Activated naive CD8-positive, alpha-beta T cell treated with anti-CD3 and anti-CD28 coated beads, Interleukin-2, amount 10 ng/mL, durations not matched to agents 7 days and 5 days (primary cell): Measurements from ENCODE around the gene PRPF6. TPM values are rescaled to one million over a fixed set of nuclear protein-coding genes. Genes with fewer than 3 reads are reported as not detected.

Experiments
- ATAC-seq: fragments of 150-1000 bp; cut with Tn5 transposase; one replicate; pipeline ENCODE4 v1.10.0; 2021; ENCODE audit warnings: low read depth, moderate library complexity
- POLR2A ChIA-PET: fragments of 350-600 bp; sonication (Branson Sonifier 250); formaldehyde crosslinking; loops from one replicate; lab custom pipeline; 2021; ENCODE audit warnings: antibody characterized with exemption; lab: Charles Lee
- DNase-seq: peaks from one replicate; pipeline ENCODE4 v3.0.0; 2021
- H3K27ac Mint-ChIP-seq: one replicate; pipeline ENCODE4 v1.8.0; 2022; ENCODE audit warnings: mild to moderate bottlenecking, mixed read lengths
- H3K27me3 Mint-ChIP-seq: one replicate; pipeline ENCODE4 v1.8.0; 2022; ENCODE audit warnings: mild to moderate bottlenecking, moderate library complexity, mixed read lengths
- H3K36me3 Mint-ChIP-seq: one replicate; pipeline ENCODE4 v1.8.0; 2021; ENCODE audit warnings: mild to moderate bottlenecking, mixed read lengths
- H3K4me1 Mint-ChIP-seq: one replicate; pipeline ENCODE4 v1.8.0; 2021; ENCODE audit warnings: mixed read lengths
- H3K4me3 Mint-ChIP-seq: one replicate; pipeline ENCODE4 v1.8.0; 2022; ENCODE audit warnings: mild to moderate bottlenecking, moderate library complexity, mixed read lengths
- H3K9me3 Mint-ChIP-seq: one replicate; pipeline ENCODE4 v1.8.0; 2021; ENCODE audit warnings: mixed read lengths
- total RNA-seq, 2 experiments: library from RNA; stranded (reverse); gene quantifications; one replicate each; pipeline ENCODE4 v1.2.3, GENCODE V29; 2021

Gene PRPF6
- total RNA-seq, 2 experiments from 2014 or later = 76.7 to 78.4 TPM

DNA sequence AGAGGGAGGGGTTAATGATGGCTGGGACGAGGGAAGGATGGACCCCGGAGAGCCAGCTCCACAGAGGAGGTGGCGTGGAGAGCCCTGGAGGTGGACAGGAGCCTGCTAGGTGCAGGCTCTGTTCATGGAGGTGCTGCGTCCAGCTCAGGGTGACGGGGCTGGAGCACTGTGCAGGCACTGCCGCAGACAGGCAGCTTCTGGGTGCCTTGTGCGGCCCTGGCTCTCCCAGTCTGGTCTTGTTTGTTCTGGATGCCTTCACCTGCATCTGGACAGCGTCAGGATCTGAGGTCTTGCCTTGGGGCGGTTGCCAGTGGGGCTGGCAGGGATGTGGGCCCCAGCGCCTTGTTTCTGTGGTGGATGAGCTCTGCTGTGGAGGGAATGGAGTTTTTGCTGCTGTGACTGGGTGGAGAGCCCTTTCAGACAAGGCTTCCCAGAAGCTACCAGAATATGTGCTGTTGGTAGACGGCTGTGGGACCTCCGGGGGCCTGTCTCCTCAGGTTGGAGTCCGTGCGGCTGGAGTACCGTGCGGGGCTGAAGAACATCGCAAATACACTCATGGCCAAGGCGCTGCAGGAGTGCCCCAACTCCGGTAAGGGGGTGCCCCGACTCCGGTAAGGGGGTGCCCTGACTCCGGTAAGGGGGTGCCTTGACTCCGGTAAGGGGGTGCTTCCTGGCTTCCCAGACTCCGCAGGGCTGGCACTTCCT is 47.2 kb downstream of the PRPF6 start:
- Mint-ChIP-seq H3K4me1 (peaks cover 4% of the 10 kb centered on the region), H3K36me3 (peaks cover 14% of the 10 kb centered on the region), H3K27ac (peak overlapping the region; percentile 43), H3K27me3 (no peaks in the 10 kb centered on the region), H3K4me3 (no peak overlapping the region), H3K9me3 (no peaks in the 10 kb centered on the region)
- POLR2A ChIA-PET = interaction anchor here (0.8 to 1.1 kb wide), 2 partner anchors 10 to 13 kb away, joined by 3 to 4 read pairs; no protein-coding TSS in a partner anchor
- ATAC-seq = no peak
- DNase-seq = no peak

DNA sequence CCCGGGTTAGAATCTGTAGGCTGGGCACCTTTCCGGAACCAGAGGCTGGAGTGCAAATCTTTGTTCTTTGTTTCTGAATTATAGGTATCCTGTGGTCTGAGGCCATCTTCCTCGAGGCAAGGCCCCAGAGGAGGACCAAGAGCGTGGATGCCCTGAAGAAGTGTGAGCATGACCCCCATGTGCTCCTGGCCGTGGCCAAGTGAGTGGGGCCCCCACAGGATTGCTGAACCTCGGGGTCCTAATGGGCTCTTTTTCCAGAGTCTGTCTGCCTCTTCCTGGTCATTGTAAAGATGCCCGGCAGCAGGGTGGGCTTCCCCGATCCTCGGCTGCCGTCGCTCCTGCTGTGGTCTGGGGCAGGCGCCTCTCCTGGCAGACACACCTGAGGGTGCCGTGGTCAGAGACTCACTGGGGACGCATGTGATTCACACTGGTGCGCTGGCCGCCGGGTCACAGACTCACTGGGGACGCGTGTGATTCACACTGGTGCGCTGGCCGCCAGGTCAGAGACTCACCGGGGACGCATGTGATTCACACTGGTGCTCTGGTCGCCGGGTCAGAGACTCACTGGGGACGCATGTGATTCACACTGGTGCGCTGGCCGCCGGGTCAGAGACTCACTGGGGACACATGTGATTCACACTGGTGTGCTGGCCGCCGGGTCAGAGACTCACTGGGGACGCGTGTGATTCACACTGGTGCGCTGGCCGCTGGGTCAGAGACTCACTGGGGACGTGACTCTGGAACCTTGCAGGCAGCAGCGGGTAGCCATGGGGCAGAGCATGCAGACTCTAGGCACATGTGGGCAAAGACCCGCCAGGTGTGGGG is 48.6 kb downstream of the PRPF6 start:
- Mint-ChIP-seq H3K9me3 (no peaks in the 10 kb centered on the region), H3K27me3 (no peaks in the 10 kb centered on the region), H3K27ac (no peak overlapping the region), H3K36me3 (peaks cover 12% of the 10 kb centered on the region), H3K4me3 (no peak overlapping the region), H3K4me1 (peaks cover 14% of the 10 kb centered on the region)
- DNase-seq (no peak), ATAC-seq (no peak)
- POLR2A ChIA-PET = no interaction called here

DNA sequence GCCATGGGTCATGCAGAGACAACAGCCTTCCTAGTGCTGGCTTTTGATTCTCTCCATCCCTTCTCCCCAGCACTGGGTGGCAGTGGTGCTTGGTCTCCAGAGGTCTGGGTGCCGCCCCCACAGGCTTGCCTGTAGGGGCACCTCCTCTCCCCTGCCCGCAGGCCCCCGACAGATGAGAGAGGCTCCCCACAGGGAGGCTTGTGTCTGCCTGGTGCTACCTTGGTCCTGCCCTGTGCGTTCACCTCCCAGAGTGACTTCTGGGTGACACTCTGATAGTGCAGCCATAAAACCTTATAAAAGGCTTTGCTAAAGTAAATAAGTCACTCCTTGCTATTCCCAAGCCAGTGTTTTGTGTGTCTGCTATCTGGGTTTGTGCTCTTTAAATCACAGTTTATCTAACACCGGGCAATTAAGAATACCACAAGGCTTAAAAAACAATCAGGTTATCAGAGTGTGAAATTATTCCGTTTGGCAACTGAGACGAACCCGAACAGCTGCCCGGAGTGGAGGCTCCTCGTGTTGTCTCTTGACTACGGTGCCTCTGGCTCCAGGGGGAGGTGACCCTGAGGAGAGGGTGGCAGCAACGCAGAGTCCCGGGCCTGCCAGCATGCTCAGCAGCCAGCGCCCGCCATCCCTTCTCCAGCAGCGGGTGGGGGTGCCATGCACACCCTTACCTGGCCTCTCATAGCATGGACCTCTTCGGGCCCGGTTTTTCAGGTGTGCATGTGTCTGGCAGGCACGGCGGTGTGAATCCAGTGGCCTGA is 49.6 kb downstream of the PRPF6 start:
- DNase-seq = no peak
- H3K4me1 Mint-ChIP-seq = peaks cover 23% of the 10 kb centered on the region
- no peaks in the 10 kb centered on the region for H3K9me3 Mint-ChIP-seq
- POLR2A ChIA-PET = no interaction called here
- H3K27ac Mint-ChIP-seq = no peak overlapping the region
- peaks cover 10% of the 10 kb centered on the region for H3K36me3 Mint-ChIP-seq
- no peaks in the 10 kb centered on the region for H3K27me3 Mint-ChIP-seq
- H3K4me3 Mint-ChIP-seq = no peak overlapping the region
- ATAC-seq = no peak

DNA sequence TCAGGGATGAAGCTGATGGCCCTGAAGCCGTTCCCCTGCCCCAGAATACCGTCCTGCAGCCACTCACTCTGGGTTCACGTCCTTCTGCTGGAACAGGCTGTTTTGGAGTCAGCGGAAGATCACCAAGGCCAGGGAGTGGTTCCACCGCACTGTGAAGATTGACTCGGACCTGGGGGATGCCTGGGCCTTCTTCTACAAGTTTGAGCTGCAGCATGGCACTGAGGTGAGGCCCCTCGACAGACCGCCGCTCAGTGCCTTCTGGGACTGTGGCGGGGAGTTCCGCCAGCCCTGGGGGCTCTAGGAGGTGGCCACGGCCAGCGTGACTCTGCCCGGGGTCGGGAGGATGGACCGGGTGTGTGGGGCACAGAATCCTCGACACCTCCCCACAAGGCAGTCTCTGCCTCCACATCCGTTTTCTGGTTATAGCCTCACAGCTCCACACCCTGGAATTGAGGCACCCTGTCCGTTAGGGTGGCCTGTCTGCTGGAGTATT is 50.9 kb downstream of the PRPF6 start:
- Mint-ChIP-seq H3K4me1 (peaks cover 33% of the 10 kb centered on the region), H3K27me3 (no peaks in the 10 kb centered on the region), H3K36me3 (peaks cover 10% of the 10 kb centered on the region), H3K27ac (no peak overlapping the region), H3K9me3 (no peaks in the 10 kb centered on the region), H3K4me3 (no peak overlapping the region)
- DNase-seq (no peak), ATAC-seq (no peak)
- POLR2A ChIA-PET = interaction anchor here (0.5 to 0.6 kb wide), 2 partner anchors 10 to 13 kb away, joined by 3 read pairs; no protein-coding TSS in a partner anchor

DNA sequence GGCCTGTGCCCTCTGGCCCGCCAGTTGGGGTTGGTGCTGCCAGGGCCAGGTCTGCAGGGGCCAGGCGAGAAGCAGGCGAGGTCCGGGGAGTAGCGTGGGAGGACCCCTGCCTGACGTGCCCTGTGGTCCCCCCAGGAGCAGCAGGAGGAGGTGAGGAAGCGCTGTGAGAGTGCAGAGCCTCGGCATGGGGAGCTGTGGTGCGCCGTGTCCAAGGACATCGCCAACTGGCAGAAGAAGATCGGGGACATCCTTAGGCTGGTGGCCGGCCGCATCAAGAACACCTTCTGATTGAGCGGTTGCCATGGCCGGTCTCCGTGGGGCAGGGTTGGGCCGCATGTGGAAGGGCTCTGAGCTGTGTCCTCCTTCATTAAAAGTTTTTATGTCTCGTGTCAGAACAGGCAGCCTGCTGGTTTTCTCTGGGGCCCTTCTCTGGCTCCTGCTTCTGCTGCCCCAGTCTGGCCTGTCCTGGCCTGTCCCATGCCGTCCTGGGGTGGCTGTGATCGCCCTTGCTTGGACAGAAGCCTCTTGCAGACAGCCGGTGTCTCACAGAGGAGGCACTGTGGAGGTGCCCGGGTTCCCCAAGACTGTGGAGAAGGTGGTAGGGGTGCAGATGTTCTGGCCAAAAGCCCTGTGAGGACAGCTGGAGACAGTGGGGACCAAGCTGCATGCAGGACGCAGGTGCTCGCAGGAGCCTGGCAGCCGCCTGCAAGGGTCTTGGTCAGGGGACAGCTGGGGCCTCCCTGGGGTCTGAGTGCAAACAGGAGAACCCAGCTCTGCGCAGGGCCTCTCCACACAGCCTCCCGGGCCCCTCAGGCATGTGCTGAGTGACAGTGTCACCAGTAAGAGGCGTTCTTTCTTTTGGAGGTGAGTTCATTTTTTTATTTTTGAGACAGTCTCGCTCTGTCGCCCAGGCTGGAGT is 52.0 kb downstream of the PRPF6 start:
- peak overlapping the region; percentile 98 for H3K27ac Mint-ChIP-seq
- no peak for ATAC-seq
- no peak for DNase-seq
- peaks cover 40% of the 10 kb centered on the region for H3K4me1 Mint-ChIP-seq
- H3K27me3 Mint-ChIP-seq = no peaks in the 10 kb centered on the region
- H3K36me3 Mint-ChIP-seq = peaks cover 8% of the 10 kb centered on the region
- POLR2A ChIA-PET = interaction anchor here (1.7 kb wide), 1 partner anchor 53 kb away, joined by 8 read pairs; the partner anchor contains the start of gene SAMD10
- H3K4me3 Mint-ChIP-seq = no peak overlapping the region
- no peaks in the 10 kb centered on the region for H3K9me3 Mint-ChIP-seq

DNA sequence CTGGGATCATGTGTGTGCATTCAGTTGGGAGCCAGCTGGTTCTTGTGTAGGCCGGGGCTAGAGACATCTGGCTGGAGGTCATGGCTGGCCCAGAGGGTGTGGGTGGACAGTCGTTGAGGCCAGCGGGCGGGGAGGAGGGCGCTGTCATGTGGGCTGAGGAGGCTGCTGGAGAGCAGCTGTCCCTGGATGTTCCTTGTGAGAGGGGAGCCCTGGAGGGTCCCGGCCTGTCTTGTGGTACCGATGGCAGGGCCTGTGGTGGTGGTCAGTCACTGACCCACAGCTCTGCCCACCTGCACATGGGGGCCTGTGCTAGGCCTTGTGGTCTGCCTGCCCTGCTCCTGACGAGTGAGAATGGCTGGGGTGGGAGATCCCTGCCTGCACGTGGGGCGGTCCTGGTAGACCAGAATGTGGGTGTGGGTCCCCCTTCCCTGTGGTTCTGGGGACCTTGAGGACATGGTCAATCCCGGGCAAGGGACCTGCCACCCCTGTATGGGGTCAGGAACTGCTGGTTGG is 53.1 kb downstream of the PRPF6 start:
- H3K27me3 Mint-ChIP-seq = no peaks in the 10 kb centered on the region
- H3K4me3 Mint-ChIP-seq = peak overlapping the region; percentile 81
- peaks cover 38% of the 10 kb centered on the region for H3K4me1 Mint-ChIP-seq
- no peaks in the 10 kb centered on the region for H3K9me3 Mint-ChIP-seq
- ATAC-seq (no peak), DNase-seq (no peak)
- POLR2A ChIA-PET = interaction anchor here (1.0 to 1.7 kb wide), 2 partner anchors 54 to 513 kb away, joined by 4 to 8 read pairs; partner anchors contain the start of genes PPDPF and SAMD10
- H3K36me3 Mint-ChIP-seq = peaks cover 8% of the 10 kb centered on the region
- H3K27ac Mint-ChIP-seq = peak overlapping the region; percentile 98

DNA sequence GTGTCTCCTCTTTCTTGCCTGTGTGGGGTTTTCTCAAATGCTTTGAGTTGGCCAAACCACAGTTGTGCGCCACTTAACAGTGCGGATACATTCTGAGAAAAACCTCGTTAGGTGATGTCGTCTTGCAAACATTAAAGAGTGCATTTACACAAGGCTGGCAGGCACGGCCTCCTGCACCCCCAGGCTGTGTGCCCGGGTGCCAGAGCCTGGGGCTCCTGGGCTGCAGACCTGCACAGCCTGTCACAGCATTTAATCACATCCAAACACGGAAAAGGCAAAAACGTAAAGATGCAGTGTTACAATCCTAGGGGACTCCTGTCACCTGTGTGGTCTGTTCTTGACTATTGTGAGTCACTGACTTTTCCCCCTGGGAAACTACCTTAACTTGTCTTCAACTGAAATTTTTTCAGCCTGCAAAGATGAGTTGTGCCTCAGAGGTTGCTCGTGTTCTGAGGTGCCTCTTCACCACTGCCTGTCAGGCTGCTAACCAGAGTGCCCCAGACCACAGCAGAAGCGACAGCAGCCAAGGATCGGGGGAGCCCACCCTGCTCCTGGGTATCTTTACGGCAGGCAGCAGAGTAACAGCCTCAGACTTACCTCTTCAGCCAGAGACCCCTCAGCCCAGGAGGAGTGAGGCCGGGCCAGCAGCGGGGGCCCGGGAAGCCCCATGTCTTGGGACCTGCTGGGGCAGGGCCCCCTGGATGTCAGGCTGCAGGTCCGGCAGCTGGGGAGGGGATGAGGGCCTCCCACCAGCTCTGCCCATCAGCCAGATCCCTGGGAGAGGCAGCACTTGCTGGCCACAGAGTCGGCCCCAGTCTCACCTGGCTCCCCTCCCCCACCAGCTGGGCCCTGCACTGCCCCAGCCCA is 54.4 kb downstream of the PRPF6 start:
- POLR2A ChIA-PET = interaction anchor here (1.1 to 7.1 kb wide), 4 partner anchors 8 to 55 kb away, joined by 3 to 142 read pairs (median 4); partner anchors contain the start of genes OPRL1, PRPF6, RGS19 and SAMD10
- no peaks in the 10 kb centered on the region for H3K9me3 Mint-ChIP-seq
- peak; percentile 55 for ATAC-seq
- H3K27me3 Mint-ChIP-seq = no peaks in the 10 kb centered on the region
- H3K4me1 Mint-ChIP-seq = peaks cover 45% of the 10 kb centered on the region
- peak overlapping the region; percentile 98 for H3K27ac Mint-ChIP-seq
- H3K4me3 Mint-ChIP-seq = peak overlapping the region; percentile 84
- peak; percentile 73 for DNase-seq
- H3K36me3 Mint-ChIP-seq = peaks cover 9% of the 10 kb centered on the region

DNA sequence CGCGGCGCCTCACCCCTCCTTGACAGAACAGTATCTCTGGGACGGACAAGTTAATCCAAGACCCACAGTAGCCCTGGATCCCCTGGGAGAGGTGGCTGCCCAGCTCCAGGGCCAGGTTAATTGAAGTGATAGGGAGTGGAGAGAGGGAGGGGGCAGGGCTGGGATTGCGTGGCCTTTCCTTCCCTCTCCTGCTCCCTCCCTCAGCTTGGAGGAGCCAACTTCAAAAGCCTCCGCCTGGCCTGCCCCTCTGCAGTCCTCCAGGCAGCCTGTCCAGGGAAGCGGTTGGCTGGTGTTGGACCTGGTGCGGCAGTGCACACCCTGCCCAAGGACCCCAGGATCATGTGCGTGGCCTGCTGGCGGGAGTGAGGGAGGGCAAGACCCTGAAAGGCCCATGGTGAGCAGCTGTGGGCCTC is 55.0 kb downstream of the PRPF6 start, which contains the start of gene C20orf204:
Gene C20orf204 (plus strand): TSS at position 250 of the 413 bp plus-strand sequence. CDS start 142 bp downstream, at position 392.
- POLR2A ChIA-PET = interaction anchor here (1.0 to 7.1 kb wide), 6 partner anchors 9 to 401 kb away, joined by 3 to 142 read pairs (median 4); partner anchors contain the start of genes OPRL1, PRPF6, RGS19 and SAMD10
- H3K9me3 Mint-ChIP-seq = no peaks in the 10 kb centered on the region
- H3K27ac Mint-ChIP-seq = peak within 1 kb of the TSS; percentile 98
- peak within 1 kb of the TSS; percentile 84 for H3K4me3 Mint-ChIP-seq
- DNase-seq = no peak
- no peak for ATAC-seq
- peaks cover 51% of the 10 kb centered on the region for H3K4me1 Mint-ChIP-seq
- H3K36me3 Mint-ChIP-seq = peaks cover 6% of the 10 kb centered on the region
- no peaks in the 10 kb centered on the region for H3K27me3 Mint-ChIP-seq

DNA sequence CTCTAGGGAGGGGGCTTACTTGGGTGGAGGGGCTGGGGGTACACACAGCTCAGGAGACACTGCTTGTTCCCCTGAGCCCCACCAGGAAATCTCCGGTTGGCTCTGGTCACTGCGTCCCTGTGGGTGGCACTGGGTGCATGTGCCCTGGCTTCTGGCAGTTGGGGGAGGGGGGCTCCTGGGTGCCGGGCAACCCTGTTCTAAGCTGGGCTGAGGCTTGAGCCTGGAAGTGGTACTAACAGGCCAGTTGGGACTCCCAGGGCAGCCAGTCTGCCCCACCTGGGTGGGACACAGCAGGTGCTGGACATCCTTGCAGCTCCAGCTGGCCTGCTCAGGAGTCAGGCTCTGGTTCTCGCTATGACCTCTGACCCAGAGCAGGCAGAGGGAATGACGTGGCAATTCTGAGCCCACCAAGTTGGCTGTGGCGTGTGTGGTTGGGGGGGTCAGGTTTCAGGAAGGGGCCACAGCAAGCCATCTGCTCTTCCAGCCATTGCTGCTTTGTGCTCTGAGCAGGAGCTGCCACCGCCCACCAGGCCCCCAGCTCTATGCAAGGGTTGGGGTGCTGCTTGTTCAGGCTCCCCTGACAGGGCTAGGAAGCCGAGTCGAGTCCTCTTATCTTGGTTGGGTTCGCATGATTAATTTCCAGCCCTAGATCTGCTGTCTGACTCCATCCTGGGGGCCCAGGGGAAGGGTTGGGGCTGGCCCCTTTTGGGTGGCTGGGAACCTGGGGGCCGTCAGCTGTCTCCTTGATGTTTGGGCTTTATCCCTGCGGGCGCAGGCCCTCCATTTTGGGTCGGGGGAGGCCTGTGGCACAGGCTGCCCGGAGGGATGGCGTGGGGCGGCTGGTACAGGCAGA is 55.6 kb downstream of the PRPF6 start:
- POLR2A ChIA-PET = interaction anchor here (1.0 to 7.1 kb wide), 7 partner anchors 9 to 402 kb away, joined by 3 to 142 read pairs (median 4); partner anchors contain the start of genes OPRL1, PRPF6, RGS19 and SAMD10
- peak overlapping the region; percentile 98 for H3K27ac Mint-ChIP-seq
- peak overlapping the region; percentile 84 for H3K4me3 Mint-ChIP-seq
- H3K27me3 Mint-ChIP-seq = no peaks in the 10 kb centered on the region
- peaks cover 55% of the 10 kb centered on the region for H3K4me1 Mint-ChIP-seq
- H3K9me3 Mint-ChIP-seq = no peaks in the 10 kb centered on the region
- ATAC-seq (no peak), DNase-seq (peak; percentile 51)
- H3K36me3 Mint-ChIP-seq = peaks cover 6% of the 10 kb centered on the region

DNA sequence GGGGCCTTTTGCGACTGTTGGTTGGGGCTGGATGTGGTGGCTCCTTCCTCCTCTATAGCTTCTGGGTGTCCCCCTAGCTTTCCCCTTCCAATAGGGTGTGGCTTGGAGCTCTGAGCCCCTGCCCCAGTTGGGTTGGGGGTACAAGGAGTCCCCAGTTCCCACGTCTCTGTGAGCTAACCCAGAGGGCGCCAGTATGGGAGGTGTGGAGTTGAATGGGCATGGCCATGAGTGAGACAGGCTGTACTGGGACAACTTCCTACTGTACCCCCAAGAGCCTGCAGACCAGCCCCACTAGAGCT is 56.2 kb downstream of the PRPF6 start:
- Mint-ChIP-seq H3K9me3 (no peaks in the 10 kb centered on the region), H3K27me3 (no peaks in the 10 kb centered on the region), H3K27ac (peak overlapping the region; percentile 98), H3K4me3 (peak overlapping the region; percentile 84), H3K4me1 (peaks cover 55% of the 10 kb centered on the region), H3K36me3 (peaks cover 6% of the 10 kb centered on the region)
- peak; percentile 43 for DNase-seq
- no peak for ATAC-seq
- POLR2A ChIA-PET = interaction anchor here (1.0 to 7.1 kb wide), 6 partner anchors 20 to 402 kb away, joined by 3 to 142 read pairs (median 4); partner anchors contain the start of genes OPRL1, PRPF6, RGS19 and SAMD10
